Stimulated activated CD4-positive, alpha-beta T cell treated with anti-CD3 and anti-CD28 coated beads, Interleukin-15, amount 100 ng/mL, for 48 hours (primary cell): ENCODE data around the gene ERC1.
"Not testable (repeated sequence)": the region's sequence is repeated elsewhere in the genome, so short reads cannot be mapped to it uniquely, and the experiment has no call there.

Experiments
- DNase-seq, 2 donors: peaks; one replicate each; pipeline ENCODE4 v3.0.0-alpha.2; 2020; ENCODE audit warnings: low read depth in 2 of 2

The ERC1 gene

GRCh38 chr12:1318327-1319031 is 327.5 kb downstream of the ERC1 start:
- DNase-seq, result no peak

GRCh38 chr12:1319212-1319611 is 328.2 kb downstream of the ERC1 start:
- no peak for DNase-seq

- no peak for DNase-seq
Measured at GRCh38 chr12:1320021-1320420, 329.0 kb downstream of the ERC1 start.

- DNase-seq, result no peak
Measured at GRCh38 chr12:1322821-1323220, 331.8 kb downstream of the ERC1 start.

GRCh38 chr12:1324099-1324498 is 333.1 kb downstream of the ERC1 start:
- no peak for DNase-seq

- DNase-seq, result no peak
Measured at GRCh38 chr12:1324910-1325309, 333.9 kb downstream of the ERC1 start.

- DNase-seq, result no peak
Measured at GRCh38 chr12:1325666-1326065, 334.6 kb downstream of the ERC1 start.

- no peak for DNase-seq
Measured at GRCh38 chr12:1326258-1326657, 335.2 kb downstream of the ERC1 start.

- no peak for DNase-seq
Measured at GRCh38 chr12:1328391-1328790, 337.4 kb downstream of the ERC1 start.

GRCh38 chr12:1329784-1330476 is 338.9 kb downstream of the ERC1 start:
- no peak for DNase-seq

GRCh38 chr12:1330477-1330827 is 339.4 kb downstream of the ERC1 start:
- no peak for DNase-seq

- no peak for DNase-seq
Measured at GRCh38 chr12:1332327-1332726, 341.3 kb downstream of the ERC1 start.

- DNase-seq, result no peak
Measured at GRCh38 chr12:1338483-1339177, 347.6 kb downstream of the ERC1 start.

GRCh38 chr12:1339178-1339541 is 348.1 kb downstream of the ERC1 start:
- not testable (repeated sequence) for DNase-seq

GRCh38 chr12:1339618-1340319 is 348.7 kb downstream of the ERC1 start:
- DNase-seq, result no peak

- not testable (repeated sequence) for DNase-seq
Measured at GRCh38 chr12:1341270-1341669, 350.2 kb downstream of the ERC1 start.

- no peak for DNase-seq
Measured at GRCh38 chr12:1343422-1343821, 352.4 kb downstream of the ERC1 start.

- no peak for DNase-seq
Measured at GRCh38 chr12:1344245-1344644, 353.2 kb downstream of the ERC1 start.

- DNase-seq, result no peak
Measured at GRCh38 chr12:1346126-1346525, 355.1 kb downstream of the ERC1 start.

- DNase-seq, result no peak
Measured at GRCh38 chr12:1347294-1347693, 356.3 kb downstream of the ERC1 start.

- DNase-seq, result no peak
Measured at GRCh38 chr12:1348606-1349005, 357.6 kb downstream of the ERC1 start.
